22Rv1 (cell line): ENCODE measurements around the gene SNED1.

Source experiments
- CTCF ChIP-seq: fragments of 450-650 bp; IDR thresholded peaks from 2 replicates; pipeline ENCODE4 v1.5.1; 2017; ENCODE audit warnings: mild to moderate bottlenecking
- ZFX ChIP-seq: fragments of 450-650 bp; IDR thresholded peaks from 2 replicates; pipeline ENCODE4 v1.6.1; 2017; ENCODE audit warnings: antibody characterized with exemption, borderline replicate concordance

- TF ChIP-seq CTCF (no peak), ZFX (no peak)
Observed at GRCh38 chr2:241142593-241142992, 144.2 kb downstream of the SNED1 start.
